ENCODE results near the gene RBSN.

DNA sequence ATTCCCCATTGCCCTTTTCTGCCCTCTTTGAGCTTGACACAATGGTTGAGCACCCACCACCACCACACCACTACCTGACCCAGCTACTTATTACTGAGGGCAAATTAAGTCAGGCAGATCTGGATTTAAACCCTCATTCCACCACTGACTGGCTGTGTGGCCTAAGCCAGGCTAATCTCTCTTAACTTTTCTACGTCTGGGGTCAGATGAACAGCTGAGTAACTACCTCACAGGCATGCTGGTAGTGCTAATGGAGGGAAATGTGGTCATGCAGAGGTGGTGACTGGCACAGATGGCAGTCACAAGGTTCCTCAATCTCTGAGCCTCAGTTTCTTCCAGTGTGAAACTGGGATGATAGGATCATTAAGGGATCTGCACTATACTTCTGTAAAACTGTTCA is 29.5 kb downstream of the RBSN start:
- TF ChIP-seq, protein P1, sequence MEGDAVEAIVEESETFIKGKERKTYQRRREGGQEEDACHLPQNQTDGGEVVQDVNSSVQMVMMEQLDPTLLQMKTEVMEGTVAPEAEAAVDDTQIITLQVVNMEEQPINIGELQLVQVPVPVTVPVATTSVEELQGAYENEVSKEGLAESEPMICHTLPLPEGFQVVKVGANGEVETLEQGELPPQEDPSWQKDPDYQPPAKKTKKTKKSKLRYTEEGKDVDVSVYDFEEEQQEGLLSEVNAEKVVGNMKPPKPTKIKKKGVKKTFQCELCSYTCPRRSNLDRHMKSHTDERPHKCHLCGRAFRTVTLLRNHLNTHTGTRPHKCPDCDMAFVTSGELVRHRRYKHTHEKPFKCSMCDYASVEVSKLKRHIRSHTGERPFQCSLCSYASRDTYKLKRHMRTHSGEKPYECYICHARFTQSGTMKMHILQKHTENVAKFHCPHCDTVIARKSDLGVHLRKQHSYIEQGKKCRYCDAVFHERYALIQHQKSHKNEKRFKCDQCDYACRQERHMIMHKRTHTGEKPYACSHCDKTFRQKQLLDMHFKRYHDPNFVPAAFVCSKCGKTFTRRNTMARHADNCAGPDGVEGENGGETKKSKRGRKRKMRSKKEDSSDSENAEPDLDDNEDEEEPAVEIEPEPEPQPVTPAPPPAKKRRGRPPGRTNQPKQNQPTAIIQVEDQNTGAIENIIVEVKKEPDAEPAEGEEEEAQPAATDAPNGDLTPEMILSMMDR (IDR thresholded peaks at IDR 0.05) = no peak
- no peak for TF ChIP-seq POLR2A (IDR thresholded peaks at IDR 0.05)

Measured in Peyer's patch (tissue), 4 donors.